ENCODE data around the gene IGFBP5. TPM values are rescaled to one million over a fixed set of nuclear protein-coding genes. Genes with fewer than 3 reads are reported as not detected.

Gene IGFBP5
- total and polyA plus RNA-seq, 2 of the 8 experiments (the other 6 are each of a cell fraction or from before 2014, with no cell fraction given): 2.2 to 2.5 TPM

- Histone ChIP-seq H3K4me1 (replicated peaks in 1 of 4; ENCODE audit: control insufficient read depth in 3 of 4, insufficient read depth in 4 of 4, low read length in 3 of 4) (peaks cover 0 to 2% (median 0%) of the 10 kb centered on the region in 4 experiments; a peak in 1 of 7 replicates), H3K9me3 (ENCODE audit: insufficient read depth in 2 of 2, low read depth in 1 of 2, low read length in 1 of 2) (no peaks in the 10 kb centered on the region), H4K20me1 (replicated peaks in 1 of 2; ENCODE audit: control insufficient read depth in 1 of 2, insufficient read depth in 2 of 2, low read length in 2 of 2) (no peaks in the 10 kb centered on the region), H2BK120ac (replicated peaks; ENCODE audit: low read depth, low read length) (no peak overlapping the region), H3K23ac (ENCODE audit: insufficient read length) (no peak overlapping the region), H3K23me2 (ENCODE audit: low read depth, low read length) (no peaks in the 10 kb centered on the region), H3K79me1 (ENCODE audit: low read depth, low read length) (no peaks in the 10 kb centered on the region), H3K36me3 (ENCODE audit: control insufficient read depth in 2 of 4, insufficient read depth in 4 of 4, low read length in 3 of 4) (no peaks in the 10 kb centered on the region), H3K56ac (replicated peaks; ENCODE audit: insufficient read length, low read depth, low read length) (no peak overlapping the region), H4K8ac (ENCODE audit: extremely low read depth, insufficient read depth, low read length) (no peak overlapping the region), H2AFZ (ENCODE audit: low read length) (no peak overlapping the region), H3K14ac (ENCODE audit: insufficient read length) (no peak overlapping the region), H3K27me3 (replicated peaks in 1 of 4; ENCODE audit: control insufficient read depth in 3 of 4, extremely low read depth in 1 of 4, insufficient read depth in 3 of 4, low read length in 3 of 4) (no peaks in the 10 kb centered on the region), H3K9ac (replicated peaks in 1 of 4; ENCODE audit: extremely low read depth in 1 of 4, low read depth in 3 of 4, low read length in 3 of 4) (no peak overlapping the region), H4K91ac (replicated peaks; ENCODE audit: insufficient read length, low read length) (no peak overlapping the region), H3K79me2 (ENCODE audit: control insufficient read depth in 1 of 2, insufficient read depth in 2 of 2, low read length in 2 of 2) (no peaks in the 10 kb centered on the region), H3K4me2 (ENCODE audit: insufficient read depth in 1 of 2, low read depth in 2 of 2, low read length in 2 of 2) (no peak overlapping the region), H3K4ac (replicated peaks; ENCODE audit: insufficient read length, low read depth, low read length) (no peak overlapping the region), H3K18ac (ENCODE audit: extremely low read depth, low read length) (no peak overlapping the region), H2AK5ac (ENCODE audit: low read depth, low read length) (no peak overlapping the region), H3K27ac (ENCODE audit: low read depth, low read length) (no peak overlapping the region), H4K5ac (ENCODE audit: insufficient read length, low read depth, low read length) (no peak overlapping the region), H2BK12ac (ENCODE audit: low read depth, low read length) (no peak overlapping the region), H2BK15ac (ENCODE audit: low read length) (no peak overlapping the region), H3K4me3 (ENCODE audit: extremely low read depth in 1 of 4, insufficient read depth in 2 of 4, low read depth in 3 of 4, low read length in 4 of 4) (no peak overlapping the region), H2BK20ac (ENCODE audit: low read length) (no peak overlapping the region), H2BK5ac (ENCODE audit: low read depth, low read length) (no peak overlapping the region)
- no peak for FAIRE-seq
- no peak for TF ChIP-seq HDAC6 (IDR thresholded peaks at IDR 0.05; ENCODE audit: low read depth, low read length)
- no peak for TF ChIP-seq GTF2F1 (IDR thresholded peaks at IDR 0.05; ENCODE audit: borderline replicate concordance, low read depth, low read length)
- ChIA-PET POLR2A (ENCODE audit: partially characterized antibody) (interaction anchor here (0.6 kb wide), 1 partner anchor 27 kb away, joined by 4 read pairs; no protein-coding TSS in a partner anchor), CTCF (ENCODE audit: partially characterized antibody) (interaction anchor here (1.0 kb wide), 1 partner anchor 23 kb away, joined by 4 read pairs; no protein-coding TSS in a partner anchor)
- DNase-seq (ENCODE audit: low read depth in 1 of 2, low spot score in 2 of 2): no peak
- WGBS, 2 experiments (ENCODE audit: extremely low coverage in 1 of 2, insufficient coverage in 1 of 2, insufficient read length in 1 of 2, insufficient replicate concordance in 2 of 2, low coverage in 1 of 2, low lambda C conversion rate in 2 of 2, missing lambda C conversion rate in 1 of 2): 88% methylated on average over 1 of the region's 1 CpG; no CpG with 5 or more reads in 1 of the 2 experiments
Measured at GRCh38 chr2:216721141-216721540, 25.8 kb upstream of the IGFBP5 start.

All from H1 (cell line).